Neural progenitor cell (in vitro differentiated cells): Measurements from ENCODE around the gene FOXC2. TPM values are rescaled to one million over a fixed set of nuclear protein-coding genes. Genes with fewer than 3 reads are reported as not detected.
A peak's percentile ranks its signal among the peaks of the same experiment; 100 is the strongest.

Experiments
- DNase-seq: peaks from one replicate; pipeline ENCODE4 v3.0.0-alpha.2; 2016; ENCODE audit warnings: low spot score
- H2AFZ ChIP-seq: fragments of 200-600 bp; sonication (generic); replicated peaks from 2 replicates; pipeline ENCODE4 v1.6.1; 2016; ENCODE audit warnings: antibody characterized with exemption
- H3F3A ChIP-seq: fragments of 200-600 bp; sonication (generic); 2 replicates; pipeline ENCODE4 v1.6.1; 2016; ENCODE audit warnings: antibody characterized with exemption, low read depth
- H3K27ac ChIP-seq: fragments of 200-600 bp; sonication (generic); 2 replicates; pipeline ENCODE4 v1.5.1; 2016; ENCODE audit warnings: mild to moderate bottlenecking
- H3K27me3 ChIP-seq: fragments of 200-600 bp; sonication (generic); 2 replicates; pipeline ENCODE4 v1.6.1; 2016; ENCODE audit warnings: mild to moderate bottlenecking, moderate library complexity
- H3K36me3 ChIP-seq: fragments of 200-600 bp; sonication (generic); 2 replicates; pipeline ENCODE4 v1.5.1; 2016
- H3K4me1 ChIP-seq: fragments of 200-600 bp; sonication (generic); 2 replicates; pipeline ENCODE4 v1.6.1; 2016; ENCODE audit warnings: mixed run types
- H3K4me2 ChIP-seq: fragments of 200-600 bp; sonication (generic); 2 replicates; pipeline ENCODE4 v1.6.1; 2016
- H3K4me3 ChIP-seq: fragments of 200-600 bp; sonication (generic); 2 replicates; pipeline ENCODE4 v1.5.1; 2016
- H3K79me2 ChIP-seq: fragments of 200-600 bp; sonication (generic); 2 replicates; pipeline ENCODE4 v1.6.1; 2016; ENCODE audit warnings: low read depth
- H3K9ac ChIP-seq: fragments of 200-600 bp; sonication (generic); 2 replicates; pipeline ENCODE4 v1.6.1; 2016
- H3K9me3 ChIP-seq: fragments of 200-600 bp; sonication (generic); 2 replicates; pipeline ENCODE4 v1.5.1; 2016; ENCODE audit warnings: low read depth
- H4K20me1 ChIP-seq: fragments of 200-600 bp; sonication (generic); 2 replicates; pipeline ENCODE4 v1.6.1; 2016; ENCODE audit warnings: low read depth
- H3K27ac Mint-ChIP-seq: 3 replicates; pipeline ENCODE4 v1.8.0; 2021; ENCODE audit warnings: mixed read lengths
- H3K27me3 Mint-ChIP-seq: 2 replicates; pipeline ENCODE4 v1.8.0; 2022; ENCODE audit warnings: low read depth, mild to moderate bottlenecking, inconsistent platforms, moderate library complexity, mixed read lengths; ENCODE audit not compliant: insufficient read depth
- H3K36me3 Mint-ChIP-seq: 3 replicates; pipeline ENCODE4 v1.8.0; 2021; ENCODE audit warnings: mixed read lengths
- H3K4me1 Mint-ChIP-seq: 3 replicates; pipeline ENCODE4 v1.8.0; 2021; ENCODE audit warnings: mixed read lengths
- H3K4me3 Mint-ChIP-seq: 3 replicates; pipeline ENCODE4 v1.8.0; 2021; ENCODE audit warnings: mild to moderate bottlenecking, moderate library complexity, mixed read lengths
- H3K9me3 Mint-ChIP-seq: 3 replicates; pipeline ENCODE4 v1.8.0; 2020; ENCODE audit warnings: mixed read lengths
- EZH2 ChIP-seq: fragments of 200-600 bp; sonication (generic); IDR thresholded peaks from 2 replicates; pipeline ENCODE4 v1.6.1; 2017; ENCODE audit warnings: antibody characterized with exemption, mild to moderate bottlenecking, moderate library complexity
- EZH2phosphoT487 ChIP-seq: fragments of 200-600 bp; sonication (generic); IDR thresholded peaks from 2 replicates; pipeline ENCODE4 v1.6.1; 2017; ENCODE audit warnings: antibody characterized with exemption
- total RNA-seq: library from RNA; depleted of rRNA; stranded (reverse); fragments of >200 nt; gene quantifications from 2 replicates; pipeline ENCODE4 v1.2.3, GENCODE V29; 2015; ENCODE audit warnings: low replicate concordance
- TF ChIP-seq, protein P1 (sequence below): fragments of 200-600 bp; sonication (generic); IDR thresholded peaks from 2 replicates; pipeline ENCODE4 v1.5.1; 2017; ENCODE audit warnings: antibody characterized with exemption, mild to moderate bottlenecking

The FOXC2 gene
- total RNA-seq, 1 donor from 2014 or later = not detected

DNA sequence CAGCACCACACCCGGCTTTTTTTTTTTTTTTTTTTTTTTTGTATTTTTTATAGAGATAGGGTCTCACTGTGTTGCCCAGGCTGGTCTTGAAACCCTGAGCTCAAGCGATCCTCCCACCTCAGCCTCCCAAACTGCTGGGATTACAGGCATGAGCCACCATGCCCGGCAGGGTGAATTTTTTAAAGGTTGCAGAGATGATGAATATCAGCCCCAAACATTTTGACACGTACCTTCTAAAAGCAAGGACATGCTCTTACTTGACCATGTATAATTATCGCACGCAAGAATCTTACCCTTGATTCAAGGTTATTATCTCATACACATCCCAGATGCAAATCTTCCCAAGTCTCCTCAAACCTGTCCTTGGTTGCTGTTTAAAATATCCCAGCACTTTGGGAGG is 4.3 kb upstream of the FOXC2 start:
- no peak overlapping the region for H3K27ac ChIP-seq
- peaks cover 57% of the 10 kb centered on the region for H3K27me3 ChIP-seq
- peaks cover 16% of the 10 kb centered on the region for H3K4me1 Mint-ChIP-seq
- no peak overlapping the region for H3K4me2 ChIP-seq
- H3K27me3 Mint-ChIP-seq = peaks cover 39% of the 10 kb centered on the region
- H3K9me3 ChIP-seq = no peaks in the 10 kb centered on the region
- H2AFZ ChIP-seq = no peak overlapping the region
- H3K4me1 ChIP-seq = peaks cover 21% of the 10 kb centered on the region
- H3K27ac Mint-ChIP-seq = no peak overlapping the region
- no peak overlapping the region for H3K4me3 ChIP-seq
- TF ChIP-seq EZH2phosphoT487 = no peak
- TF ChIP-seq, protein P1, sequence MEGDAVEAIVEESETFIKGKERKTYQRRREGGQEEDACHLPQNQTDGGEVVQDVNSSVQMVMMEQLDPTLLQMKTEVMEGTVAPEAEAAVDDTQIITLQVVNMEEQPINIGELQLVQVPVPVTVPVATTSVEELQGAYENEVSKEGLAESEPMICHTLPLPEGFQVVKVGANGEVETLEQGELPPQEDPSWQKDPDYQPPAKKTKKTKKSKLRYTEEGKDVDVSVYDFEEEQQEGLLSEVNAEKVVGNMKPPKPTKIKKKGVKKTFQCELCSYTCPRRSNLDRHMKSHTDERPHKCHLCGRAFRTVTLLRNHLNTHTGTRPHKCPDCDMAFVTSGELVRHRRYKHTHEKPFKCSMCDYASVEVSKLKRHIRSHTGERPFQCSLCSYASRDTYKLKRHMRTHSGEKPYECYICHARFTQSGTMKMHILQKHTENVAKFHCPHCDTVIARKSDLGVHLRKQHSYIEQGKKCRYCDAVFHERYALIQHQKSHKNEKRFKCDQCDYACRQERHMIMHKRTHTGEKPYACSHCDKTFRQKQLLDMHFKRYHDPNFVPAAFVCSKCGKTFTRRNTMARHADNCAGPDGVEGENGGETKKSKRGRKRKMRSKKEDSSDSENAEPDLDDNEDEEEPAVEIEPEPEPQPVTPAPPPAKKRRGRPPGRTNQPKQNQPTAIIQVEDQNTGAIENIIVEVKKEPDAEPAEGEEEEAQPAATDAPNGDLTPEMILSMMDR = no peak
- no peak for TF ChIP-seq EZH2
- DNase-seq = no peak
- no peaks in the 10 kb centered on the region for H3K36me3 Mint-ChIP-seq
- peaks cover 17% of the 10 kb centered on the region for H3F3A ChIP-seq
- no peak overlapping the region for H3K4me3 Mint-ChIP-seq
- H3K79me2 ChIP-seq = no peaks in the 10 kb centered on the region
- no peaks in the 10 kb centered on the region for H3K36me3 ChIP-seq
- H3K9ac ChIP-seq = no peak overlapping the region
- no peaks in the 10 kb centered on the region for H3K9me3 Mint-ChIP-seq
- peaks cover 24% of the 10 kb centered on the region for H4K20me1 ChIP-seq

DNA sequence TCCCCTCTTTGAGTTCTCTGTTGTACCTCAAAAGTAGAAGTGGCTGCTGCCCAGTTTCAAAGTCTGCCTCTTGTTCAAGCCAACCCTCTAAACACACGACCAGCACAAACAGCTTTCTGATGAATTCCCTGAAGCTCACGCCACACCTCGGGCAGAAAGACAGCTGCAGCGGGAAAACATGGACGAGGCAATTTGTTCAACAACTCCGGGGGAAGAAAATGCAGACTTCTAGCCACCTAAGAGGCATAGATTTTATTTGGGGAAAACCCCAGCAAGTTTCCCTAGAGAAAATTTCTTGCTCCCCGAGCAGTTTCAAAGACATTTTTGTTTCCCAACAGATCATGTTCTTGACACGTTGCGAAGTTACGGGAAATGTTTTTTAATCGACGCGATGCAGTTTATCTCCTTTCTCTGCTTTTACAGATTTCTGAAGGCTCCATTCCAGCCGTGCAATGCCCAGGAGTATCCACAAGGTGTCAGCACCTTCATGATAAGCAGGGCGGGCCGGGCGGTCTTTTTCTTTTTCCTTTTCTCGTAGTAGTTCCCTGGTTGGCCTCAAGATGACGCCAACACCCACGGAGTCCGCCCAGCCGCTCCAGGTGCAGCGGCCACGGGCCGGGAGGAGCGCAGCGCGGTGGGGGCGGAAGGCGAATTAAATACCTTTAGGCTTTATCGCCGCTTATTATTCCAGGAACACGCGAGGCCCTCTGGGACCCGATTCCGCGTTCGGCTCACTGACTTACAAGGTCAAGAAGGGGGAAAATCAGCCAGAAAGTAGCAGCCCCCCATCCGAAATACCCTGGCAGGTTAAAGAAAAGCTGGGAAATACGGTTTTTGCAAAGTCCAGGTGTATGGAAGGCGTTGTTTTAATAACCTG is 2.9 kb upstream of the FOXC2 start:
- TF ChIP-seq, protein P1 = peak; percentile 100
- TF ChIP-seq EZH2 (peak; percentile 4), EZH2phosphoT487 (peak; percentile 67)
- H3K27ac Mint-ChIP-seq = no peak overlapping the region

DNA sequence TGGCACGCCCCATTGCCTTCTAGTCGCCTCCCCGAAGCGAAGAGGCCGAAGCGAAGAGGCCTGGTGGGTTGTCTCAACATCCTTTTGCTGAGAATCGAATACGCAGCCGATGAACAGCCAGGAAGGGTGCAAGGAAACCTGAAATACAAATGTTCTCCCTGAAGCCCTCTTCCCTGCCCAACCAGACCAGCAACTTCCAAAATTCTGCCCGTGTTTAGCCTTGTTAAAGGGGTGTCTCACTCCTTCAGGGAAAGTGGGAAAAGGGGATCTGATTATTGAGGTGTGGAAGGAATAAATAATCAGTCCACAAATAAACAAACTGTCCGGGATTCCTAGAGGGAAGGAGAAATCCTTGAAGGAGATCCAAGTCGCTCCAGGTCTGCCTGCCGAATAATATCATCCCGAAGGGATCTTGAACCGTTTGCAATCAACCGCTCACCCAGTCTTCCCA is 1.4 kb upstream of the FOXC2 start:
- peaks cover 21% of the 10 kb centered on the region for H3K4me1 ChIP-seq
- H3K27ac Mint-ChIP-seq = no peak overlapping the region
- H3K27me3 Mint-ChIP-seq = peaks cover 57% of the 10 kb centered on the region

More for the DNA sequence above, 2.9 kb upstream of the FOXC2 start:
- H3K36me3 Mint-ChIP-seq = no peaks in the 10 kb centered on the region
- Histone ChIP-seq H3K36me3 (no peaks in the 10 kb centered on the region), H3K4me1 (peaks cover 21% of the 10 kb centered on the region), H3F3A (peaks cover 22% of the 10 kb centered on the region), H3K27me3 (peaks cover 58% of the 10 kb centered on the region), H2AFZ (peak overlapping the region; percentile 87), H3K27ac (no peak overlapping the region), H3K79me2 (no peaks in the 10 kb centered on the region), H4K20me1 (peaks cover 30% of the 10 kb centered on the region), H3K9me3 (no peaks in the 10 kb centered on the region), H3K4me3 (peak overlapping the region; percentile 33), H3K9ac (no peak overlapping the region), H3K4me2 (peak overlapping the region; percentile 75)
- peak overlapping the region; percentile 74 for H3K4me3 Mint-ChIP-seq
- H3K9me3 Mint-ChIP-seq = no peaks in the 10 kb centered on the region
- H3K4me1 Mint-ChIP-seq = peaks cover 16% of the 10 kb centered on the region
- peak; percentile 95 for DNase-seq
- H3K27me3 Mint-ChIP-seq = peaks cover 45% of the 10 kb centered on the region

More for the DNA sequence above, 1.4 kb upstream of the FOXC2 start:
- no peaks in the 10 kb centered on the region for H3K36me3 ChIP-seq
- Mint-ChIP-seq H3K4me1 (peaks cover 16% of the 10 kb centered on the region), H3K9me3 (no peaks in the 10 kb centered on the region), H3K36me3 (no peaks in the 10 kb centered on the region), H3K4me3 (peak overlapping the region; percentile 40)
- TF ChIP-seq EZH2 = no peak
- TF ChIP-seq EZH2phosphoT487 = no peak
- TF ChIP-seq, protein P1 = no peak
- peak overlapping the region; percentile 81 for H3K4me2 ChIP-seq
- no peaks in the 10 kb centered on the region for H3K79me2 ChIP-seq
- no peak for DNase-seq
- peak overlapping the region; percentile 55 for H3K4me3 ChIP-seq
- peaks cover 22% of the 10 kb centered on the region for H3F3A ChIP-seq
- H4K20me1 ChIP-seq = peaks cover 45% of the 10 kb centered on the region
- peaks cover 72% of the 10 kb centered on the region for H3K27me3 ChIP-seq
- no peak overlapping the region for H2AFZ ChIP-seq
- no peak overlapping the region for H3K27ac ChIP-seq
- no peak overlapping the region for H3K9ac ChIP-seq
- no peaks in the 10 kb centered on the region for H3K9me3 ChIP-seq
